Right atrium auricular region (tissue), 2 donors: Measurements from ENCODE around the gene ATP1B2. TPM values are rescaled to one million over a fixed set of nuclear protein-coding genes. Genes with fewer than 3 reads are reported as not detected.

Experiments
- DNase-seq: peaks from one replicate; pipeline ENCODE4 v3.0.0-alpha.2; 2019; ENCODE audit warnings: low spot score
- H3K27ac ChIP-seq, 2 donors: fragments of 200-600 bp; sonication (generic); 1 replicate in 1 of 2; 2 replicates in 1 of 2; pipeline ENCODE4 v1.5.1; 2016 to 2019
- H3K27me3 ChIP-seq, 2 donors: fragments of 200-600 bp; sonication (generic); one replicate each; pipeline versions ENCODE4 v1.5.1 to v1.6.0; 2017 to 2019
- H3K36me3 ChIP-seq: fragments of 200-600 bp; sonication (generic); one replicate; pipeline ENCODE4 v1.5.1; 2016
- H3K4me1 ChIP-seq, 2 donors: fragments of 200-600 bp; sonication (generic); one replicate each; pipeline versions ENCODE4 v1.5.1 to v1.6.0; 2017 to 2019
- H3K4me3 ChIP-seq, 2 donors: fragments of 200-600 bp; sonication (generic); 1 replicate in 1 of 2; 2 replicates in 1 of 2; pipeline ENCODE4 v1.5.1; 2017 to 2019; ENCODE audit warnings: mild to moderate bottlenecking in 1 of 2, moderate library complexity in 1 of 2
- H3K9me3 ChIP-seq, 2 donors: fragments of 200-600 bp; sonication (generic); one replicate each; pipeline ENCODE4 v1.5.1; 2019
- total RNA-seq, 2 donors: library from RNA; depleted of rRNA; stranded (reverse); fragments of >200 nt; gene quantifications; one replicate each; pipeline ENCODE4 v1.1.0, GENCODE V29; 2016
- TF ChIP-seq, protein P1 (sequence below), 2 donors: fragments of 200-600 bp; sonication (generic); IDR thresholded peaks; one replicate each; pipeline ENCODE4 v1.5.1; 2019; ENCODE audit warnings: antibody characterized with exemption in 2 of 2

Gene ATP1B2
- total RNA-seq, 2 donors from 2014 or later, result 1.2 to 2.2 TPM

DNA sequence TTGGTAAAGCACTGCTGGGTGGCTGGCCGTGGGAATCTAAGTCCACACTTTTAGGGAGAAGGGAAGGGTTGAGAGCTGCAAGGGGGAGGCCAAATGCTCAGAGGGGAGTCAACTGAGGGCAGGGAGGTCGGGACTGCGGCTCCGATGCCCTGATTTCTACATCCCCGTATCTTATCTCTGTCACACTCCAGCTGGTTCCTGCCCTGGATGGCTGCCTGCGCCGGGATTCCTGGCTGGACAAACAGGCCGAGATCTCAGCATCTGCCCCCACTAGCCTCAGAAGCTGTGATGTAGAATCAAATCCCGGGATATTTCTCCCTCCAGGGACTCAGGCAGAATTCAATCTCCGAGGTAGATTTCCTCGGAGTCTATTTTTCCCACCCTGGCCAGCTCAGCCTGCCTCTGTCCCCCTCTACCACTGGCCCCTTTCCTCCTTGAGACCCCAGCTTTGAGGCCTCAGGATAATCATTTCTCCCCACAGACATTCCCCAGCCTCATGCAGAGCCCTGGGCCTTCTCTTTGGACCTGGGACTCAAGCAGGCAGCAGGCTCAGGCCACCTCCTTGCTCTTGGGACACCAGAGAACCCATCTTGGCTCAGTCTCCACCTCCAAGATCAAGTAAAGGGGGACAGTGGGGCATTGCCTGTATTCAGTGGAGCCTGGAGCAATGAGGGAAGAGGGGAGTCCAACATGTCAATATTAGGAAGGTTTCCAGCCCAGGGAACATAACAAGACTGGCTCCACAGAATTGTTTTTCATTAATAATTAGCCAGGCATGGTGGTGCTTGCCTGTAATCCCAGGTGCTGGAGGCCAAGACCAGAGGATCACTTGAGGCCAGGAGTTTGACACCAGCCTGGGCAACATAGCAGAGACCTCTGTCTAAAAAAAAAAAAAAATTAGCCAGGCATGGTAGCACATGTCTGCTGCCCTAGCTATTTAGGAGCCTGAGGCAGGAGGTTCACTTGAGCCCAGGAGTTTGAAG, 19.0 kb upstream of the ATP1B2 start:
- H3K27me3 ChIP-seq, result no peaks in the 10 kb centered on the region
- TF ChIP-seq, protein P1, sequence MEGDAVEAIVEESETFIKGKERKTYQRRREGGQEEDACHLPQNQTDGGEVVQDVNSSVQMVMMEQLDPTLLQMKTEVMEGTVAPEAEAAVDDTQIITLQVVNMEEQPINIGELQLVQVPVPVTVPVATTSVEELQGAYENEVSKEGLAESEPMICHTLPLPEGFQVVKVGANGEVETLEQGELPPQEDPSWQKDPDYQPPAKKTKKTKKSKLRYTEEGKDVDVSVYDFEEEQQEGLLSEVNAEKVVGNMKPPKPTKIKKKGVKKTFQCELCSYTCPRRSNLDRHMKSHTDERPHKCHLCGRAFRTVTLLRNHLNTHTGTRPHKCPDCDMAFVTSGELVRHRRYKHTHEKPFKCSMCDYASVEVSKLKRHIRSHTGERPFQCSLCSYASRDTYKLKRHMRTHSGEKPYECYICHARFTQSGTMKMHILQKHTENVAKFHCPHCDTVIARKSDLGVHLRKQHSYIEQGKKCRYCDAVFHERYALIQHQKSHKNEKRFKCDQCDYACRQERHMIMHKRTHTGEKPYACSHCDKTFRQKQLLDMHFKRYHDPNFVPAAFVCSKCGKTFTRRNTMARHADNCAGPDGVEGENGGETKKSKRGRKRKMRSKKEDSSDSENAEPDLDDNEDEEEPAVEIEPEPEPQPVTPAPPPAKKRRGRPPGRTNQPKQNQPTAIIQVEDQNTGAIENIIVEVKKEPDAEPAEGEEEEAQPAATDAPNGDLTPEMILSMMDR (IDR thresholded peaks at IDR 0.05), result no peak

DNA sequence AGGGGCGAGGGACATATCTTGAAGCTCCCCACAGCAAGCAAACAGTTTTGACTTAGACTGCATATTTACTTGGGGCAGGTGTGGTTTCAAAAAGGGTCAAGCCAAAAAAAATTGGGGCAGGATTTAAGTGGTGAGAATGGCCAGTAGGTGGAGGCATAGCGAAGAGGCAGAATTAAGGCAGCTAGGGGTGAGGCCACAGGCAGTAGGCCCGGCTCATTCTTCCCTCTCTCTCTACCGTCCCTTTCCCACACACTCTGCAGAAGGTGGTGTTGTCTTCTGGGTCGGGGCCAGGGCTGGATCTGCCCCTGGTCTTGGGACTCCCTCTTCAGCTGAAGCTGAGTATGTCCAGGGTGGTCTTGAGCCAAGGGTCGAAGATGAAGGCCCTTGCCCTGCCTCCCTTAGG, 18.2 kb upstream of the ATP1B2 start:
- Histone ChIP-seq H3K4me3 (no peak overlapping the region), H3K27me3 (no peaks in the 10 kb centered on the region), H3K36me3 (no peaks in the 10 kb centered on the region), H3K9me3 (no peaks in the 10 kb centered on the region), H3K27ac (no peak overlapping the region), H3K4me1 (peaks cover 0 to 13% of the 10 kb centered on the region in 2 donors)
- DNase-seq, result no peak
- TF ChIP-seq, protein P1 (IDR thresholded peaks at IDR 0.05), result peak; percentile 36 to 66

More for the DNA sequence above, 19.0 kb upstream of the ATP1B2 start:
- H3K4me3 ChIP-seq, result no peak overlapping the region
- H3K36me3 ChIP-seq, result no peaks in the 10 kb centered on the region
- H3K9me3 ChIP-seq, result no peaks in the 10 kb centered on the region
- H3K27ac ChIP-seq, result peak overlapping the region in 1 of 2 donors; percentile 6
- no peak for DNase-seq
- H3K4me1 ChIP-seq, result peaks cover 0 to 19% of the 10 kb centered on the region in 2 donors

DNA sequence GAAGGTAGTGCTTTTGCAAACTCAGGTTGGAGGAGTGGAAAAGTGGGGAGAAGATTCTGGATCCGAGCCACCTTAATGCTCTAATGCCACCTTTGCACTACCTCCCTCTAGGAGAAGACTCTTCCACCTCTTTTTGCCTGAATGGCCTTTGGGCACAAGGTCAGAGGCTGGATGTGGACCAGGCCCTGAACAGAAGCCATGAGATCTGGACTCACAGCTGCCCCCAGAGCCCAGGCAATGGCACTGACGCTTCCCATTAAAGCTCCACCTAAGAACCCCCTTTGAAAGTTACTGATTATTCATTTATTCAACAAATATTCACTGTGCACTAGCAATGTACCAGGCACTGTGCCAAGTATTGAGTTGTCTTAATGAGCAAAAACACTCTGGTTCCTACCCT, 17.6 kb upstream of the ATP1B2 start:
- DNase-seq, result no peak
- Histone ChIP-seq H3K4me3 (no peak overlapping the region), H3K27ac (no peak overlapping the region), H3K36me3 (no peaks in the 10 kb centered on the region), H3K27me3 (no peaks in the 10 kb centered on the region), H3K9me3 (no peaks in the 10 kb centered on the region), H3K4me1 (peaks cover 0 to 10% of the 10 kb centered on the region in 2 donors)
- TF ChIP-seq, protein P1 (IDR thresholded peaks at IDR 0.05), result no peak

DNA sequence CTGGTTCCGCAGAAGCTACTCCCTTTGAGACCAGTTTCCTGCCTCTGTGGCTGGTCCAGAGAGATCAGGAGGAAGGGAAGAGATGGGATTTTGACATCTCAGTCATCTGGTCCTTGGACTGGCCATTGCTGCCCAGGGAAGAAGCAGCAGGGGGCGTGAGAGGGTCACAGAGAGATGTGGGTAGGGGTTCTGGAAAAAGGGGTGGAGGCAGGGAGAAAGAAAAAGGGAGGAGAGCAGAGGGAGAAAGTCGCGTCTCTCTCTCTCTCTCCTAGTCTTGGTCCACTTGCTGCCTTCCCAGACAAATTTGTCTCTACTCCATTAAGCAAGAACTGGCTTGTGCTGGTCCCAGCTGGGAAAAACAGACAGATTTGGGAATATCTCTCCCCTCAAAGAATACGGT, 16.3 kb upstream of the ATP1B2 start:
- no peak overlapping the region for H3K4me3 ChIP-seq
- H3K27ac ChIP-seq, result no peak overlapping the region
- H3K27me3 ChIP-seq, result no peaks in the 10 kb centered on the region
- TF ChIP-seq, protein P1 (IDR thresholded peaks at IDR 0.05), result peak in 1 of 2 donors; percentile 62
- H3K36me3 ChIP-seq, result no peaks in the 10 kb centered on the region
- H3K9me3 ChIP-seq, result no peaks in the 10 kb centered on the region
- no peak for DNase-seq
- peaks cover 0 to 7% of the 10 kb centered on the region in 2 donors for H3K4me1 ChIP-seq

DNA sequence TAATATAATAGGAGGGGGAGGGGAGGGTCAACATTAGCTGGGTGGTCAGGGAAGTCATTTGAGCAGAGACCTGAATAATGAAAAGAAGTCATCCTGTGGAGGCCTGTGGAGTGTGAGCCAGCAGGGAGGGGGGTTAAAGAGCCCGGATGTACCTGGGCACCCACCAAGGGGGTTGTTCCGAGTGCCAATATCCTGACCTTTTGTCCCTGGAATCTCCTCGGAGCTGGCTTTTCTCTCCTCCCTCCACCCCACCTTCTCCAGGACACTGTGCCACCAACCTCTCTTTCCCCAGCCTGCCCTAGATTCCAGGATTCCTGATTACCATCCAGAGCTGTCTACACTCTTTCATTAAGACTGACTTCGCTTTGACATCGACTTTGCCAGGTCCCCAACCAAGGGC, 14.6 kb upstream of the ATP1B2 start:
- H3K4me1 ChIP-seq, result peaks cover 0 to 7% of the 10 kb centered on the region in 2 donors
- no peaks in the 10 kb centered on the region for H3K36me3 ChIP-seq
- no peak overlapping the region for H3K27ac ChIP-seq
- DNase-seq, result no peak
- H3K27me3 ChIP-seq, result no peaks in the 10 kb centered on the region
- no peak overlapping the region for H3K4me3 ChIP-seq
- H3K9me3 ChIP-seq, result no peaks in the 10 kb centered on the region
- TF ChIP-seq, protein P1 (IDR thresholded peaks at IDR 0.05), result no peak
